HEK293 (cell line): ENCODE measurements around the gene DIS3L2.

Experiments used
- ELK4 ChIP-seq: IDR thresholded peaks from 2 replicates; pipeline ENCODE4 v1.6.1; 2011; ENCODE audit warnings: mild to moderate bottlenecking, low read depth, low read length, borderline replicate concordance
- ZNF350 ChIP-seq: fragments of 450-650 bp; formaldehyde crosslinking; IDR thresholded peaks from 2 replicates; pipeline ENCODE4 v1.5.0; 2017; ENCODE audit warnings: missing biosample characterization, mild to moderate bottlenecking, missing genetic modification characterization
- ZNF548 ChIP-seq: fragments of 450-650 bp; formaldehyde crosslinking; IDR thresholded peaks from 2 replicates; pipeline ENCODE4 v1.5.1; 2016; ENCODE audit warnings: missing biosample characterization, missing genetic modification characterization
- ZSCAN16 ChIP-seq: fragments of 450-650 bp; formaldehyde crosslinking; IDR thresholded peaks from 2 replicates; pipeline ENCODE4 v1.5.1; 2016; ENCODE audit warnings: missing biosample characterization, missing genetic modification characterization

DNA sequence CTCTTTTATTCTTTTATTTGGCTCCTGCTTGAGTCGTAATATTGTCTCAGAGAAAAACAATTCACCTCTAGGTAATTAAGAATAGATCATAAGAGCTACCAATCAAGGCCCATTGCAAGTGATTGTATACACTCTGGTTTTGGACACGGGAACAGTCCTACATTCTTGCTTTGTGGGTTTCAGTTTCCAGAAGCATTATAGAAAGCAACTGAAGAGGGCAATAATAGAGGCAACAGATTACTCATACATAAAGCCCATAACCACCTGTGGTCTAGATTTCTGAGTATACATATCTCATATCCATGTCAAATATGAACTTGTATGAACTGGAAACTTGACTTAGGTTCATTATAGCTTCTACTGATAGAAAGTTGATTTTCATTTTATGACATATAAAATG is 65.4 kb downstream of the DIS3L2 start:
- TF ChIP-seq ZSCAN16 (tag by site-specific recombination): no peak
- no peak for TF ChIP-seq ZNF548
- no peak for TF ChIP-seq ZNF350 (tag by site-specific recombination)
- no peak for TF ChIP-seq ELK4
